Pulmonary artery endothelial cell (primary cell): ENCODE measurements around the gene SHD. TPM values are rescaled to one million over a fixed set of nuclear protein-coding genes. Genes with fewer than 3 reads are reported as not detected.
"Not testable (repeated sequence)": the region's sequence is repeated elsewhere in the genome, so short reads cannot be mapped to it uniquely, and the experiment has no call there.

ENCODE experiments used
- DNase-seq: peaks from one replicate; pipeline ENCODE4 v3.0.0-alpha.2; 2011; ENCODE audit warnings: low read depth, low spot score
- total RNA-seq: library from RNA; depleted of rRNA; stranded (reverse); fragments of >200 nt; gene quantifications from 2 replicates; pipeline ENCODE4 v1.2.3, GENCODE V29; 2014

The SHD gene, protein sequence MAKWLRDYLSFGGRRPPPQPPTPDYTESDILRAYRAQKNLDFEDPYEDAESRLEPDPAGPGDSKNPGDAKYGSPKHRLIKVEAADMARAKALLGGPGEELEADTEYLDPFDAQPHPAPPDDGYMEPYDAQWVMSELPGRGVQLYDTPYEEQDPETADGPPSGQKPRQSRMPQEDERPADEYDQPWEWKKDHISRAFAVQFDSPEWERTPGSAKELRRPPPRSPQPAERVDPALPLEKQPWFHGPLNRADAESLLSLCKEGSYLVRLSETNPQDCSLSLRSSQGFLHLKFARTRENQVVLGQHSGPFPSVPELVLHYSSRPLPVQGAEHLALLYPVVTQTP
- not detected in 2 replicates for total RNA-seq

DNA sequence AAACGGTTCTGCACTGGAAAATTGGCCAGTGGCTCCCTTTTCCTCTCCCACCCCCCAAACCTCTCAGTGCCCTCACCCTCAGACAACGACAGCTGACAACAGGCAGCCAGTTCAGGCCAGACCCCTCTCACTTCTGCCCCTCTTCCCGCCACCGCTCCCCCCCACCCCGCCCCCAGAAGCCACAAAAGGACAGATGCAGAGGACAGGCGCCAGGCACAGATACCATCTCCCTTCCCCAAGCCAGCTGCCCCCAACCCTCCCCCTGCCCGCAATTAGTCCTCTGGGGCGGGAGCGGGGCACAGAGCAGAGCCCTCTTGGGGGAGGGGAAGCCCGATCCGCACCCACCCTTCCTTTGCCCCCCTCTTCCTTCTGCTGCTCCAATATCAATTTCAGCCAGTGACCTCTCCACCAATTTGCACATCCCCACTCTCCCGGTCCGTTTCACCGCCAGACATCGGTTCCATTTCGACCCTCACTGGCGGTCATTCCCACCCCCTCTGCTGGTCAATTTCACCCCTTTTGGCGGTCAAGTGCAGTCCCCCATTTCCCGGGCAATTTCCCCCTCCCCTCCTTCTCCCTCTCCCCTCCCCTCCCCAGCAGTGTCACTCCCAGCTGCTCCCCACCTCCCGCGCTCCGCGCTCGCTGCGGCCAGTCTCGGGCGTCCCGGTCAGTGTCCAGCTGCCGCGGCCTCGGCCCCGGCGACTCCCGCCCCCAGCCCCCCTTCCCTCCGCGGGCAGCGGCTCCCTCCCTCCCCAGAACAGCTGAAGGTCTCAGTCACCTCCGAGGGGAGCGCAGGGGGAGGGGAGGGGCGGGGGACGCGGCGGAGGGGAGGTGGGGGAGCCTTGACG is at the start of gene SHD:
Gene SHD (plus strand): TSS at position 848 of the 848 bp plus-strand sequence. CDS start 798 bp downstream, outside the sequence.
- no peak for DNase-seq

DNA sequence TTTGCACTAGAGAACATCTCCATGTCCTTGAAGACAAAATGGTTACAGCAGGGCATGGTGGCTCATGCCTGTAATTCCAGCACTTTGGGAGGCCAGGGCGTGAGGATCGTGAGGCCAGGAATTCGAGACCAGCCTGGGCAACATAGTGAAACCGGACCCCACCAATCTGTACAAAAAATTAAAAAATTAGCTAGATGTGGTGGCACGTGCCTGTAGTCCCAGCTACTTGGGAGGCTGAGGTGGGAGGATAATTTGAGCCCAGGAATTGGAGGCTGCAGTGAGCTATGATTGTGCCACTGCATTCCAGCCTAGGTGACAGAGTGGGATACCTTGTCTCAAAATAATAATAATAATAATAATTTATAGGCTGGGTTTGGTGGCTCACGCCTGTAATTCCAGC is 48.8 kb upstream of the SHD start:
- not testable (repeated sequence) for DNase-seq

DNA sequence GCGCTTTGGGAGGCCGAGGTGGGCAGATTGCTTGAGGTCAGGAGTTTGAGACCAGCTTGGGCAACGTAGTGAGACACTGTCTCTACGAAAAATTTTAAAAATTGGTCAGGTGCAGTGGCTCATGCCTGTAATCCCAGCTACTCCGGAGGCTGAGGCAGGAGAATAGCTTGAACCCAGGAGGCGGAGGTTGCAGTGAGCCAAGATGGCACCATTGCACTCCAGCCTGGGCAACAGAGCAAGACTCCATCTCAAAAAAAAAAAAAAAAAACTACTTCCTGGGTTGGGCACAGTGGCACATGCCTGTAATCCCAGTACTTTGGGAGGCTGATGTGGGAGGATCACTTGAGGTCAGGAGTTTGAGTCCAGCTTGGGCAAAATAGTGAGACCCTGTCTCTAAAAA is 47.5 kb upstream of the SHD start:
- DNase-seq = not testable (repeated sequence)

DNA sequence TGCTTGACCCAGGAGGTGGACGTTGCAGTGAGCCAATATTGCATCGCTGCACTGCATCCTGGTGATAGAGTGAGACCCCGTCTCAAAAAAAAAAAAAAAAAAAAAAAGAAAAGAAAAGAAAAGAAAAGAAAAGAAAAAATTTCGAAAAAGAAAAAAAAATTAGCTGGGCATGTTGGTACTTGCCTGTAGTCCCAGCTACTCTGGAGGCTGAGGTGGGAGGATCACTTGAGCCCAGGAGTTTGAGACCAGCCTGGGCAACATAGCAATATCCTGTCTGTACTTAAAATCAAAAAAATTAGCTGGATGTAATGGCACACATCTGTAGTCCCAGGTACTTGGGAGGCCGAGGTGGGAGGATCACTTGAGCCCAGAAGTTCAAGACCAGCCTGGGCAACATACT is 46.9 kb upstream of the SHD start:
- DNase-seq = not testable (repeated sequence)

DNA sequence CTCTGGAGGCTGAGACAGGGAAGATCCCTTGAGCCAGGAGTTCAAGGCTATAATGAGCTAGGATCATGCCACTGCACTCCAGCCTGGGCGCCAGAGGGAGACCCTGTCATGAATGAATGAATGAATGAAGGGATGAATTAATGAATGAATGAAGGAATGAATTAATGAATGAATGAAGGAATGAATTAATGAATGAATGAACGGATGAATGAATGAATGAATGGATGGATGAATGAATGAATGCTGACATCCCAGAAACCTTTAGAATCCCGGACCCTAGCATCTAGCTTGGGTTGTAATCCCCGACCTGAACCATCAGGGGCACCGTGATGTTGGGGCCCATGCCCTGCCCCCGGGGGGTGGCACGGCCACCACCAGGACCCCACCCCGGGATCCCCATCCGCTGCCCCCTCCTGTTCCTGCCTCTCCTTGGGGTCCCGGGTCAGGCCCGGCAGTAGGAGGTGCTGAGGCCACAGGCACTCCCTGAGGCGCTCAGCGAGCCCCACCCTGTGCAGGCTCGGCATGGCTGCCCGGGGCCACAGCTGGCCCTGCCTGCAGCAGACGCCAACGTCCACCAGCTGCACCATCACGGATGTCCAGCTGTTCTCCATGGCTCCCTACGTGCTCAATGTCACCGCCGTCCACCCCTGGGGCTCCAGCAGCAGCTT is 46.3 kb upstream of the SHD start:
- DNase-seq = no peak

DNA sequence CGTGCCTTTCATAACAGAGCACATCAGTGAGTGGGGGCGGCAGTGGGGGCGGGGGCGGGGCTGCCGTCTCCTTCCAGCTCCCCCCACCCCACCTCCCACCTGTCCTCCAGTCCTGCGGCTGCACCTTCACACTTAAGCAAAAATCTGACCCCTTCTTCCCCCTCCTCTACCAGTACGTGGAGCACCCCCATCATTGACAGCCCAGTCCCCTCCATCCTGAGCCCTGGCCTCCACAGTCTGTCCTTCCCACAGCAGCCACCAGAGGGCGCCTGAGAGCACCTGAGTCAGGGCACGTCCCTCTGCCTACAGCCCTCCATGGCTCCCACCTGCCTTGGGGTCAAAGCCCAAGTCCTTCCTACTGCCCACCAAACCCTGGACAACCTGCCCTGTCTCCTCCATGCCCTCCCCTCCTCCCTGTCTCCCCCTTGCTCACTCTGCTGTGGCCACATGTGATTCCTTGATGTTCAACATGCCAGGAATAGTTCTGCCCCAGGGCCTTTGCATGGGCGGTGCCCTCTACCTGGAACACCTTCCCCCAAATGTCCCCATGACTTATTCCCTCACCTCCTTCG is 45.7 kb upstream of the SHD start:
- no peak for DNase-seq

DNA sequence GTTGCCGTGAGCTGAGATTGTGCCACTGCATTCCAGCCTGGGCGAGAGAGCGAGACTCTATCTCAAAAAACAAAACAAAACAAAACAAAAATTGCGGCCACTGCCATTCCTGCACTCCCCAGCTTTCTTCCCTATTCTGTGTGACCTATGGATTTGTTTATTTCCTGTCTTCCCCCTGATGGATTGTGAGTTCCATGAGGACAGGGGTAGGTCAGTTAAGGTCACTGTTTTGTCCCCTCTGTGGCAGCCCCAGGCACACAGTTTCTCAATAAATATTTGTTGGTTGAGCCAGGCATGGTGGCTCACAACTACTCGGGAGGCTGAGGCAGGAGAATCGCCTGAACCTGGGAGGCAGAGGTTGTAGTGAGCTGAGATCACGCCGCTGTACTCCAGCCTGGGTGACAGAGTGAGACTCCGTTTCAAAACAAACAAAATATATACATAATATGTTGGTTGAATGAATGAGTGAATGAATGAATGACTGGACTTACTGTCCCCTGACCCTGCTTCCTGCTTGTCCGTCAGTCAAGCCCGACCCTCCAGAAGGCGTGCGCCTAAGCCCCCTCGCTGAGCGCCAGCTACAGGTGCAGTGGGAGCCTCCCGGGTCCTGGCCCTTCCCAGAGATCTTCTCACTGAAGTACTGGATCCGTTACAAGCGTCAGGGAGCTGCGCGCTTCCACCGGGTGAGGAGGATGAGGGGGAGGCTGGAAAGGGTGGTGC is 44.8 kb upstream of the SHD start:
- no peak for DNase-seq

DNA sequence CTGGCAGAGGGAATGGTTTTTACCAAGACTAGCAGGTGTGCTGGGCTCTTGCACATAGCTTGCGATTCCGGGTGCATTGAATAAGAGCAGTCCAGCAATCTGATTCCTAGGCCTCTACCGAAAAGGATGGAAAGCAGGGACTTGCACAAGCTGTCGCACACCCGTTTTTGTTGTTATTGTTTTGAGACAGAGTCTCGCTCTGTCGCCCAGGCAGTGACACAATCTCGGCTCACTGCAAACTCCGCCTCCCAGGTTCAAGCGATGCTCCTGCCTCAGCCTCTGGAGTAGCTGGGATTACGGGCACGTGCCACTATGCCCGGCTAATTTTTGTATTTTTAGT is 44.2 kb upstream of the SHD start:
- DNase-seq = no peak

DNA sequence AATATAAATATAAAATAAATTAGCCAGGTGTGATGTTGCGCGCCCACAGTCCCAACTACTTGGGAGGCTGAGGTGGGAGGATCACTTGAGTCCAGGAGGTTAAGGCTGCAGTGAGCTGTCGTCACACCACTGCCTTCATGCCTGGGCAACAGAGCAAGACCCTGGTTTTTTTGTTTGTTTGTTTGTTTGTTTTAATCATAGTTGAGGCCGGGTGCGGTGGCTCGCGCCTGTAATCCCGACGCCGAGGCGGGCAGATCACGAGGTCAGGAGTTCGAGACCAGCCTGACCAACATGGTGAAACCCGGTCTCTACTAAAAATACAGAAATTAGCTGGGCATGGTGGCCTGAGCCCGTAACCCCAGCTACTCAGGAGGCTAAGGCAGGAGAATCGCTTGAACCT is 41.6 kb upstream of the SHD start:
- not testable (repeated sequence) for DNase-seq

DNA sequence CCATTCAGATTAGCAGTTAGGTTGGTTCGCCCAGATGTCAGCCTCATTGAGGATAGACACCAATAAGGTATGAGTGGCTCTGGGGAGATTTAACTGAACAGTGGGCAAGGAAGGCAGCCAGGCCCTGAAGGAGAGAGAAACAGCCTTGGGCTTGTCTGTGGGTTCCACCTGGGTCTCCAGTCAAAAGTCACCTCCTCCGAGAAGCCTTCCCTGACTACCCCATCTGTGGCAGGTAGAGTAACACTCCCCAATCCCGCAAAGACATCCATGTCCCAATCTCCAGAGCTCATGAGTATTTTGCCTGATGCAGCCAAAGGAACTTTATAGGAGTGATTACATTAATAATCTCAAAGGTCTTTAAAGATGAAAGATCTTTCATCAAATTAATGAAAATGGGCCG is 40.2 kb upstream of the SHD start:
- DNase-seq = no peak

DNA sequence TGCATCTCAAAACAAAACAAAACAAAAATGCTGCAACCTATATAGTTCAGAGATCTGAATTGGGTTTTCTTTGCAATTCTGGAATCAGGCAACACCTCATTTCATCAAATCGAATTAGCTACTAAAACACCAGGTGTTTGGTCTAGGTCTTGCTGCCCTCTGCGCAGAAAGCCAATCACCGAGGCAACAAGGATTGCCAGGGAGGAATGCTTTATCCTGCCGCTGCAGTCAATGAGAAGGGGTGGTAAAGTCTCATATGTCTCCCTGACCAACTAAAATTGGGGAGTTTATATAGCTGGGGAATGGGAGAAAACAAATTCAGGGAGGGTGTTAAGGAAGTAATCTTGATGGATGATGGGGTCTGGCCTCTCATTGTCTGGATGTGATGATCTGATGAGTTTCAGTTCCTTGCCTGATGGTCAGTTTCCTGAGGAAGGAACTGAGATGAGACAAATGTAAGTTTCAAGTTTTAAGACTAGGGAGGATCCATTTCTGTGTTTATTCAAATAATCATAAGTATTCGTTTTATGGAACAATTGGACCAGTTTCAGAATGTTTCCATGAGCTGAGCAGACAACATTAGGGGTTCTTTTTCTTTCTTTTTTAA is 37.1 kb upstream of the SHD start:
- DNase-seq = no peak

DNA sequence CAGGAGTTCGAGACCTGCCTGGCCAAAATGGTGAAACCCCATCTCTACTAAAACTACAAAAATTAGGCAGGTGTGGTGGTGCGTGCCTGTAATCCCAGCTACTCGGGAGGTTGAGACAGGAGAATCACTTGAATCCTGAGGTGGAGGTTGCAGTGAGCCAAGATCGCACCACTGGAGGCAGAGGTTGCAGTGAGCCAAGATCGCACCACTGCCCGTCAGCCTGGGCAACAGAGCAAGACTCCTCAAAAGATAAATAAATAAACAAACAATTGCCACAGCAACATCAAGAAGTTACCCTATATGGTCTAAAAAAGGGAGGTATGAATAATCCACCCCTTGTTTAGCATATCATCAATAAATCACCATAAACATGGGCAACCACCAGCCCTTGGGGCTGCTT is 33.1 kb upstream of the SHD start:
- not testable (repeated sequence) for DNase-seq

DNA sequence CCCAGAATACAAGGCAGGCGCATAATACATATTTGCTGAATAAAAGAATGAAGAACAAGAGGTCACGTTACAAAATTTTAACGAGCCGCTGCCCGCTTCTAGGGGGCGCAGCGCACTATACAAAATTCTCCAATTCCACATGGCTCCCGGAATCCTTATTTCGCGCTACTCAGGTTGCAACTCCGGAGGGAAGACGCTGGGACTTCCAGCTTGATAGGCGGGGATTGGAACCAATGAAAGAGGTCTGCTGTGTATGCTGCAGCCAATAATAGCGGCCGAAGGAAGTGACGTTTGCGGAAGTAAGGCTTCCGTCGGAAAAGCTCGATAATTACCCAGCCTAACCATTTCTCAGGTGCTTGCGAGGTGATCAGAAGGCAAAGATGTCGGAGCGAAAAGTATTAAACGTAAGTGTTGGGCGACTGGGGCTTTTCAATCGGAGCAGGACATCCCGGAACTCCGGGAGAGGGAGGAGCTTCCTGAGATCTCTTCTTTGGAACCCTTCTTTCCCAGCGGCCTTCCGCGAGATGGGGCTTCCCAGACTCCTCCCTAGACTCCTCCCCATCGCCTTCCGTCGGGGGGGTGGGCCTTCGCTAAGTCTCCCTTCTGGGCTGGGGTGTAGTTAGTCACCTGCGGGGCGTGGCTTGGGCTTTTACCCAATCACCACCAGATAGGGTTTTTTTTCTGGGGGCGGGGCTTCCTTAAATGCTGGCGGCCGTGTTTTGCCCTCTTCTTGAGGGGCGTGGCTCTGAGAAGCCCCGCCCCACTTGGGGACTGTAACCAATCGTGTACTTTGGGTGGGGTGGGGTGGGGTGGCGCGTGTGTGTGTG is 32.1 kb upstream of the SHD start, which contains the start of gene YJU2:
Gene YJU2 (plus strand): TSS at position 314 of the 827 bp plus-strand sequence. CDS start 67 bp downstream, at position 381.
- peak; percentile 98 for DNase-seq

DNA sequence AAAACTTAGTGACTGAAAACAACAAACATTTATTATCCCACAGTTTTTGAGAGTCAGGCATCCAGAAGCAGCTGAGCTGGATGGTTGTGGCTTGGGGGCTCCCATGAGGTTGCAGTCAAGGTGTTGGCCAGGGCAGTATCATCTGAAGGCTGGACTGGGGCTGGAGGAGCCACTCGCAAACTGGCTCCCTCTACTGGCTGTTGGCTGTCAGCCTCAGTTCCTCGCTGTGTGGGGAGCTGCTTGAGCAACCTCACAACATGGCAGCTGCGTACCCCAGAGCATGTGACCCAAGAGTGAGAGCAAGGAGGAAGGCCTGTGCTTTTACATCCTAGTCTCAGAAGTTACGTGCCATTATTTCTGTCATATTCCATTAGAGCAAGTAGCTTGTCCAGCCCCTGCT is 22.5 kb upstream of the SHD start:
- DNase-seq = no peak

DNA sequence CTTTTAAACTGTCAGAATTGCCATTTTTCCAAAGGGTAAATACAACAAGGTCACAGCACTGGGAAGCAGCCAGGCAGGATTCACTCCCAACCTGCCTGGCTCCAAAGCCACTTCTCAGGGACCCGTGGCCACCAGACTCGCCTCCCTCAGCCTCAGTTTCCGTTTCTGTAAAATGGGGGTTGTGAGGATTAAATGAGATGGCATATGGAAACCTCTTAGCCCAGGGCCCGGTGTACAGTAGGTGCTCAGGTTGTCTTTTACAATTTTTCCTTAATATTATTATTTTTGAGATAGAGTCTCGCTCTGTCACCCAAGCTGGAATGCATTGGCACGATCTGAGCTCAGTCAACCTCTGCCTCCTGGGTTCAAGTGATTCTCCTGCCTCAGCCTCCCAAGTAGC is 22.0 kb upstream of the SHD start:
- no peak for DNase-seq

DNA sequence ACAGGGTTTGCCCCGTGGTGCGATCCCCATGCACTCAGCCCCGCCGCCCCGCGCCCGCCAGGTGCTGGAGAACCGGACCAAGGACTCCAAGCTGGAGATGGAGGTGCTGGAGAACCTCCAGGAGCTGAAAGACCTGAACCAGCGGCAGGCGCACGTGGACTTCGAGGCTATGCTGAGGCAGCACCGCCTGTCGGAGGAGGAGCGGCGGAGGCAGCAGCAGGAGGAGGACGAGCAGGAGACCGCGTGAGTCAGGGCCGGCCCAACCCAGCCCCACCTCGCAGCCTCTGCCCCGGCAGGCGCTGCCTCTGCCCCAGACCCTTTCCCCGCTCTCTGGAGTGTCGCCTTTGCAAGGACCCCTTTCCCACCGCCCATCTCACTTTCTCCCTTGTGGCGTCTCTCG is 20.9 kb upstream of the SHD start:
- no peak for DNase-seq

DNA sequence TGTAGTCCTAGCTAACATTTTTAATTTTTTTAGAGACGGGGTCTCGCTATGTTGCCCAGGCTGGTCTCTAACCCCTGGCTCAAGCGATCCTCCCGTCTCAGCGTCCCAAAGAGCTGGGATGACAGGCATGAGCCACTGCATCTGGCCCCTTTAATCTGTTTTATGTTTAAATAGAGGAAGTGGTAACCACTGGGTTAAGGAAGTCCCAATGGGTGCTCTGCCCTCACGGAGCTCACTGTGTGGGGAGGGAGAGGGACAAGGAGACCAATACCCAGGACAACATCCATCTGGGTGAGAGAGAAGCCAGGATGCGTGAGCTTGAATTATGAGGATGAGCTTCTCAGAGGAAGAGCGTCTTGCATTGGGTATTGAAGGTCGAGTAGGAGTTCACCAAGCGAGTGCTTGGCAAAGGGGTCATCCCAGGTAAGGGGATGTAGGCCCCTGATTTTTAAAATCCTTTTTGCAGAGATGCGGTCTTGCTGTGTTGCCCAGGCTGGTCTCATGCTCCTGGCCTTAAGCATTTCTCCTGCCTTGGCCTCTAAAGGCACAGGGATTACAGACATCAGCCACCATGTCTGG is 18.4 kb upstream of the SHD start:
- DNase-seq = no peak

DNA sequence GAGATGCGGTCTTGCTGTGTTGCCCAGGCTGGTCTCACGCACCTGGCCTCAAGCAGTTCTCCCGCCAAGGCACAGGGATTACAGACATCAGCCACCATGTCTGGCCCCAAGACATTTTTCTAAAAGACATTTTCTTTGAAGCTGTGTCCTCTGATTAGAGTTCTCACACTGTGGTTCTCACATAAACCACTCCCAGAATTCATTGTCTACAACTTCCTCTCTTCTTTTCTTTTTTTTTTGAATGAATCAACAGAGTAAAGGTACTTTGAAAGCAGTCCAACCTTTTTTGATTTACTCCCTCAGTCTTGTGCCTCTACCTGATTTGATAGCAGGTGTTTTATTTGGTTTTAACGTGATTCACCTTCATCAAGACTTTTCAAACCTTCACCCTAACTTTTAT is 14.3 kb upstream of the SHD start:
- no peak for DNase-seq

DNA sequence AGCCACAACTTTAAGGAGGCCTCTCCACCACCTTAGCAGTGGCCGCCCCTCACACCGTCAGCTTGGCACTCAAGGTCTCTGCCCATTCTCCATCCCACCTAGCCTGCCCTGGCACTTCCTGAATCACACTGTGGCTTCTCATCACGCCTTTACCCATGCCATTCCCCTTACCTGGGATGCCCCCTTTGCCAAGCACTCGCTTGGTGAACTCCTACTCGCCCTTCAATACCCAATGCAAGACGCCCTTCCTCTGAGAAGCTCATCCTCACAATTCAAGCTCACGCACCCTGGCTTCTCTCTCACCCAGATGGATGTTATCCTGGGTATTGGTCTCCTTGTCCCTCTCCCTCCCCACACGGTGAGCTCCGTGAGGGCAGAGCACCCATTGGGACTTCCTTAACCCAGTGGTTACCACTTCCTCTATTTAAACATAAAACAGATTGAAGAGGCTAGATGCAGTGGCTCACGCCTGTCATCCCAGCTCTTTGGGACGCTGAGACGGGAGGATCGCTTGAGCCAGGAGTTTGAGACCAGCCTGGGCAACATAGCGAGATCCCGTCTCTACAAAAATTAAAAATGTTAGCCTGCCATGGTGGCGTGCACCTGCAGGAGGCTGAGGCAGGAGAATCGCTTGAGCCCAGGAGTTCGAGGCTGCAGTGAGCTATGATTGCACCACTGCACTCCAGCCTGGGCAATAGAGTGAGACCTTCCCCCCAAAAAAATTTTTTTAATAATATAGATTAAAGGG is 12.6 kb upstream of the SHD start:
- no peak for DNase-seq
